GM12878 (cell line): ENCODE results near the gene SERPINB6. TPM values are rescaled to one million over a fixed set of nuclear protein-coding genes. Genes with fewer than 3 reads are reported as not detected.

Experiments
- ATAC-seq: fragments of 200-7000 bp; cut with Tn5 transposase; 3 replicates; pipeline ENCODE4 v1.9.1; 2020; ENCODE audit warnings: mild to moderate bottlenecking, moderate library complexity
- BruUV-seq: library from RNA; stranded (reverse); fragments of 400-500 nt; replicated peaks from 2 replicates; lab custom pipeline; 2021; lab: Mats Ljungman, UMichigan
- CTCF ChIA-PET: fragments of 300-600 bp; sonication (Branson Sonifier 250); formaldehyde crosslinking; extraction: SDS; loops from one replicate; lab custom pipeline; 2021; ENCODE audit warnings: inconsistent platforms; lab: Yijun Ruan, JAX
- POLR2A ChIA-PET: fragments of 350-600 bp; formaldehyde crosslinking; extraction: SDS; loops from one replicate; lab custom pipeline; 2021; ENCODE audit warnings: inconsistent platforms; lab: Charles Lee
- RAD21 ChIA-PET: fragments of 300-600 bp; sonication (Branson Sonifier 250); formaldehyde crosslinking; loops from one replicate; lab custom pipeline; 2023; ENCODE audit warnings: antibody characterized with exemption; ENCODE audit not compliant: unreplicated experiment; lab: Charles Lee
- SMC1A ChIA-PET: fragments of 300-600 bp; sonication (Branson Sonifier 250); formaldehyde crosslinking; loops from one replicate; lab custom pipeline; 2023; ENCODE audit not compliant: unreplicated experiment, uncharacterized antibody; lab: Charles Lee
- DNase-seq: peaks from one replicate; pipeline ENCODE4 v3.0.0-alpha.2; 2011; ENCODE audit warnings: low read depth, low spot score
- FAIRE-seq: peaks from 3 replicates; lab custom pipeline; 2011; peaks lifted over from hg19 to GRCh38; lab: Jason Lieb, UNC
- H2AFZ ChIP-seq: 2 replicates; pipeline ENCODE4 v1.6.0; 2011; ENCODE audit warnings: low read depth, low read length, control low read depth; ENCODE audit not compliant: control insufficient read depth
- H3K27ac ChIP-seq: 2 replicates; pipeline ENCODE4 v1.5.1; 2011; ENCODE audit warnings: control low read depth; ENCODE audit not compliant: control insufficient read depth, insufficient read depth
- H3K27me3 ChIP-seq, 2 experiments: replicated peaks in 1 of 2; 2 replicates each; pipeline versions ENCODE4 v1.6.0 to v1.6.1; 2011; ENCODE audit warnings: low read length in 1 of 2; ENCODE audit not compliant: control insufficient read depth in 2 of 2, insufficient read depth in 2 of 2
- H3K36me3 ChIP-seq, 2 experiments: 2 replicates each; pipeline ENCODE4 v1.5.1; 2011; ENCODE audit warnings: low read length in 1 of 2; ENCODE audit not compliant: control insufficient read depth in 2 of 2, insufficient read depth in 2 of 2
- H3K4me1 ChIP-seq: 2 replicates; pipeline ENCODE4 v1.6.1; 2011; ENCODE audit warnings: mild to moderate bottlenecking, low read length, moderate library complexity, mixed read lengths; ENCODE audit not compliant: control insufficient read depth, insufficient read depth
- H3K4me2 ChIP-seq: 2 replicates; pipeline ENCODE4 v1.6.0; 2011; ENCODE audit warnings: control low read depth; ENCODE audit not compliant: control insufficient read depth, insufficient read depth
- H3K4me3 ChIP-seq: fragments of 200-600 bp; sonication (generic); 2 replicates; pipeline ENCODE4 v1.5.1; 2016
- H3K79me2 ChIP-seq: 2 replicates; pipeline ENCODE4 v1.6.0; 2011; ENCODE audit warnings: low read length; ENCODE audit not compliant: control insufficient read depth, insufficient read depth
- H3K9ac ChIP-seq: 2 replicates; pipeline ENCODE4 v1.8.0; 2011; ENCODE audit warnings: low read length, control low read depth, mixed read lengths; ENCODE audit not compliant: control insufficient read depth, insufficient read depth
- H3K9me3 ChIP-seq: replicated peaks from 3 replicates; pipeline ENCODE4 v1.5.1; 2011; ENCODE audit warnings: mild to moderate bottlenecking, low read length; ENCODE audit not compliant: control insufficient read depth, insufficient read depth
- H4K20me1 ChIP-seq: 2 replicates; pipeline ENCODE4 v1.6.0; 2011; ENCODE audit not compliant: control insufficient read depth, insufficient read depth
- BHLHE40 ChIP-seq, 2 experiments: fragments of 450-650 bp in 1 of 2; IDR thresholded peaks; 2 replicates each; pipeline ENCODE4 v1.6.1; 2011 to 2017; ENCODE audit warnings: low read depth in 2 of 2, borderline replicate concordance in 1 of 2, improper control_type of control experiment in 1 of 2, low read length in 1 of 2, mild to moderate bottlenecking in 1 of 2
- CHD4 ChIP-seq: fragments of 200-600 bp; sonication (generic); IDR thresholded peaks from 2 replicates; pipeline ENCODE4 v1.6.1; 2016; ENCODE audit warnings: mild to moderate bottlenecking
- CREM ChIP-seq: IDR thresholded peaks from 2 replicates; pipeline ENCODE4 v1.6.1; 2014; ENCODE audit warnings: antibody characterized with exemption, low read depth
- ETV6 ChIP-seq, 2 experiments: fragments of 450-650 bp in 1 of 2; IDR thresholded peaks in 1 of 2; conservative IDR thresholded peaks in 1 of 2; 2 replicates each; pipeline ENCODE4 v1.6.1; 2014; ENCODE audit warnings: antibody characterized with exemption in 1 of 2, borderline replicate concordance in 1 of 2, low read depth in 1 of 2, mild to moderate bottlenecking in 1 of 2, moderate library complexity in 1 of 2
- HDAC2 ChIP-seq: fragments of 200-600 bp; sonication (generic); IDR thresholded peaks from 2 replicates; pipeline ENCODE4 v1.6.1; 2017
- STAT1 ChIP-seq: fragments of 450-650 bp; conservative IDR thresholded peaks from 2 replicates; pipeline ENCODE4 v1.6.1; 2014; ENCODE audit warnings: antibody characterized with exemption, mild to moderate bottlenecking
- SUPT20H ChIP-seq: IDR thresholded peaks from 2 replicates; pipeline ENCODE4 v1.6.1; 2011; ENCODE audit warnings: low read depth, mild to moderate bottlenecking, low read length, moderate library complexity, borderline replicate concordance; ENCODE audit not compliant: control insufficient read depth
- WGBS: methylation state at CpG from one replicate; pipeline ENCODE4 v1.1.6; 2016; ENCODE audit warnings: low lambda C conversion rate; ENCODE audit not compliant: insufficient replicate concordance, insufficient coverage; ENCODE audit errors: missing lambda C conversion rate; 5-methylcytosine and 5-hydroxymethylcytosine counted together
- in situ Hi-C: fragments of 300-500 bp; cut with MboI; formaldehyde crosslinking; loops from 9 replicates; pipeline ENCODE4 v1.14.3; 2018; ENCODE audit warnings: mixed read lengths
- intact Hi-C: fragments of 100-400 bp; cut with micrococcal nuclease; formaldehyde crosslinking; loops from one replicate; pipeline ENCODE4 v1.14.2; 2022; ENCODE audit not compliant: unreplicated experiment
- polyA plus RNA-seq, 11 experiments: library from polyadenylated mRNA; depleted of rRNA in 4 of 11; unstranded in 6 of 11; stranded (reverse) in 5 of 11; fragments of >200 nt; fragmentation: Nextera tagmentation in 4 of 11; fragmentation: Illumina TruSeq in 1 of 11; extraction: Ambion mirVana in 4 of 11; extraction: Trizol in 1 of 11; gene quantifications; 1 replicate in 1 of 11; 2 replicates in 10 of 11; pipeline versions ENCODE4 v1.2.1 to v1.2.3, GENCODE V29; 2011 to 2016; ENCODE audit warnings: inconsistent platforms in 2 of 11, missing spikeins in 2 of 11, low read depth in 1 of 11
- total RNA-seq, 4 experiments: library from RNA; depleted of rRNA in 3 of 4; stranded (reverse); fragments of >200 nt in 3 of 4; fragmentation: Illumina TruSeq in 1 of 4; extraction: Trizol in 1 of 4; gene quantifications; 2 replicates each; pipeline versions ENCODE4 v1.2.1 to v1.2.3, GENCODE V29; 2013 to 2021
- TF ChIP-seq, protein P1 (sequence below): fragments of 450-650 bp; conservative IDR thresholded peaks from 2 replicates; pipeline ENCODE4 v1.6.1; 2017; ENCODE audit warnings: mild to moderate bottlenecking, moderate library complexity

SERPINB6 gene
- total and polyA plus RNA-seq, 10 of the 15 experiments (the other 5 are each of a cell fraction or from before 2014, with no cell fraction given) = 0.37 to 2.2 (median 0.68) TPM; not detected in 1

DNA sequence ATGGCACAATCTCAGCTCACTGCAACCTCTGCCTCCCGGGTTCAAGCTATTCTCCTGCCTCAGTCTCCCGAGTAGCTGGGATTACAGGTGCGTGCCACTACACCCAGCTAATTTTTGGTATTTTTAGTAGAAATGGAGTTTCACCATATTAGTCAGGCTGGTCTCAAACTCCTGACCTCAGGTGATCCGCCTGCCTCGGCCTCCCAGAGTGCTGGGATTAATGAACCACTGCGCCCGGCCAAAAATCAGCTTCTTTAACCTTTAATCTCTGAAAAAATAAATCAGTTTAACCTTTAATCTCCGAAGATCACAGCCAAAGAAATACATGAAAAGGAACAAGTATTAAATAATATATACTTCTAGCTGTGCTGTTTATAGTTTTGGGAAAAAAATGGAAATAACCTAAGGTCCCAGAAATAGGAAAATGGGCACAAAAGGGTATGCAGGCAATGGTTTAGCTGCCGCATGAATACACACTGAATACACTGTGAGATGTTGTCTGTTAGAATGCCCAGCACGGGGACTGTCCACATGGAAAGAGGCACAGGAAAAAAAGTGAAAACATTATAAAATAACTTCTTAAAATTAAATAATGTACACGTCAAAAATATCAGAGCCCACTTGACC lies 29.9 kb upstream of the SERPINB6 start:
- CTCF ChIA-PET = interaction anchor here (0.6 to 4.2 kb wide), 28 partner anchors 9 to 1624 kb away, joined by 3 to 54 read pairs (median 4); partner anchors contain the start of gene RIPK1
- Histone ChIP-seq H3K4me1 (peaks cover 12% of the 10 kb centered on the region), H3K9ac (no peak overlapping the region), H3K4me2 (no peak overlapping the region), H3K27me3 (no peaks in the 10 kb centered on the region; a peak in 1 of 4 replicates), H3K79me2 (no peaks in the 10 kb centered on the region), H3K27ac (no peak overlapping the region), H4K20me1 (no peaks in the 10 kb centered on the region), H3K4me3 (no peak overlapping the region), H3K9me3 (no peaks in the 10 kb centered on the region; the same call in 2 of the 3 replicates), H2AFZ (no peak overlapping the region), H3K36me3 (no peaks in the 10 kb centered on the region)
- TF ChIP-seq SUPT20H = no peak
- TF ChIP-seq CHD4 = no peak
- no peak for TF ChIP-seq STAT1
- TF ChIP-seq ETV6 (conservative IDR thresholded peaks at IDR 0.05 in 1 of 2, IDR thresholded peaks at IDR 0.05 in 1 of 2; ENCODE audit: borderline replicate concordance in 1 of 2, low read depth in 1 of 2) = no peak
- TF ChIP-seq, protein P1, sequence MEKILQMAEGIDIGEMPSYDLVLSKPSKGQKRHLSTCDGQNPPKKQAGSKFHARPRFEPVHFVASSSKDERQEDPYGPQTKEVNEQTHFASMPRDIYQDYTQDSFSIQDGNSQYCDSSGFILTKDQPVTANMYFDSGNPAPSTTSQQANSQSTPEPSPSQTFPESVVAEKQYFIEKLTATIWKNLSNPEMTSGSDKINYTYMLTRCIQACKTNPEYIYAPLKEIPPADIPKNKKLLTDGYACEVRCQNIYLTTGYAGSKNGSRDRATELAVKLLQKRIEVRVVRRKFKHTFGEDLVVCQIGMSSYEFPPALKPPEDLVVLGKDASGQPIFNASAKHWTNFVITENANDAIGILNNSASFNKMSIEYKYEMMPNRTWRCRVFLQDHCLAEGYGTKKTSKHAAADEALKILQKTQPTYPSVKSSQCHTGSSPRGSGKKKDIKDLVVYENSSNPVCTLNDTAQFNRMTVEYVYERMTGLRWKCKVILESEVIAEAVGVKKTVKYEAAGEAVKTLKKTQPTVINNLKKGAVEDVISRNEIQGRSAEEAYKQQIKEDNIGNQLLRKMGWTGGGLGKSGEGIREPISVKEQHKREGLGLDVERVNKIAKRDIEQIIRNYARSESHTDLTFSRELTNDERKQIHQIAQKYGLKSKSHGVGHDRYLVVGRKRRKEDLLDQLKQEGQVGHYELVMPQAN = no peak
- no peak for TF ChIP-seq BHLHE40 (IDR thresholded peaks at IDR 0.05; ENCODE audit: borderline replicate concordance in 1 of 2, low read depth in 2 of 2, low read length in 1 of 2)
- no peak for TF ChIP-seq HDAC2
- no peak for TF ChIP-seq CREM
- in situ Hi-C loops (loop anchor here (5.0 kb wide), 1 partner anchor 46 kb away; no protein-coding TSS in a partner anchor), intact Hi-C loops (no loop called here)
- ATAC-seq (no peak), DNase-seq (no peak), FAIRE-seq (no peak)
- POLR2A ChIA-PET = interaction anchor here (0.6 to 1.1 kb wide), 2 partner anchors 11 to 1006 kb away, joined by 5 to 6 read pairs; no protein-coding TSS in a partner anchor
- WGBS = 73% methylated on average over 11 of the region's 11 CpGs
- no TSS peak for BruUV-seq
- RAD21 ChIA-PET = interaction anchor here (1.0 to 2.0 kb wide), 8 partner anchors 12 to 155 kb away, joined by 3 to 12 read pairs (median 6); no protein-coding TSS in a partner anchor
- SMC1A ChIA-PET = interaction anchor here (0.7 to 2.6 kb wide), 15 partner anchors 11 to 731 kb away, joined by 3 to 18 read pairs (median 4); no protein-coding TSS in a partner anchor
